ENCODE data around the gene TMEM191B.
A peak's percentile ranks its signal among the peaks of the same experiment; 100 is the strongest.
"Not testable (repeated sequence)": the region's sequence is repeated elsewhere in the genome, so short reads cannot be mapped to it uniquely, and the experiment has no call there.

The TMEM191B gene

GRCh38 chr22:18558939-18559338, 31.3 kb downstream of the TMEM191B start:
- not testable (repeated sequence) for DNase-seq

DNA sequence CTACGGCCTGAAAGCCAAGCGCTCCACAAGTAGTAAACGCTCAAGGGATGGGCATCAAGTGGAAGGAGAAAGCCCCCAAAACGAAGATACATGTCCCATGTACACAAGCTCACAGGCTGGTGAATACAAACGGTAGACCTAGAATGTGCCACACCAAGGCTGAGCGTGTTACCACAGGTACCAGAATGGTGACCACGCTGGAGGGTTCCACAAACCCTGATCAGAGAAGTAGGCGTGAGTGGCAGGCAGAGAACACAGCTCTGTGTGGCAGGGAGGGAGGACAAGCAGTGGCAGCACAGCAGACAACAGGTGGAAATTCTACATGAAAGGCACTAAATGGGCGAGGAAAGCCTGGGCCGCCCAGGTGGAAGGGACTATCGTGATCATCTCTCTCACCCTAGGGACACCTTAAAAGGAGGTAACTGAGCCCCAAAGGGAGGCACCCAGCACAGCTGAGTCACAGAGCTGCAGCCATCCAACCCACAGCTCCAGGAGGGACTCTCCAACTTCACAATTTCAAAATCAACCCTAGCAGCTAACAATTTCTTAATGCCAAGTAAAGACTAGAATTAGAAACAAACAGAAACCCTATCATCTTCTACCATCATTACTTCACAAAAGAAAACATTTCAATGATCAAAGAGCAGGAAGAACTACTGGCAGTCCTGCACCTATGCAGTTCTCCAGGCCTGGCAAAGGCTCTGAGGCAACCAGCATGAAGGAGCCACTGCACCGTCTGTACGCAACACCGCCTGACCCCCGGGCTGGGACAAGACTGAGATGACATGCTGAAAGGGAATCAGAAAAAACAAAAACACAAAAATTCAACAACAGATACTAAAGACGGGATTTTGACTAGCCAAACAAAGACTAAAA, 32.7 kb downstream of the TMEM191B start:
- not testable (repeated sequence) for DNase-seq

GRCh38 chr22:18570509-18571246, 43.1 kb downstream of the TMEM191B start:
- not testable (repeated sequence) for DNase-seq

DNA sequence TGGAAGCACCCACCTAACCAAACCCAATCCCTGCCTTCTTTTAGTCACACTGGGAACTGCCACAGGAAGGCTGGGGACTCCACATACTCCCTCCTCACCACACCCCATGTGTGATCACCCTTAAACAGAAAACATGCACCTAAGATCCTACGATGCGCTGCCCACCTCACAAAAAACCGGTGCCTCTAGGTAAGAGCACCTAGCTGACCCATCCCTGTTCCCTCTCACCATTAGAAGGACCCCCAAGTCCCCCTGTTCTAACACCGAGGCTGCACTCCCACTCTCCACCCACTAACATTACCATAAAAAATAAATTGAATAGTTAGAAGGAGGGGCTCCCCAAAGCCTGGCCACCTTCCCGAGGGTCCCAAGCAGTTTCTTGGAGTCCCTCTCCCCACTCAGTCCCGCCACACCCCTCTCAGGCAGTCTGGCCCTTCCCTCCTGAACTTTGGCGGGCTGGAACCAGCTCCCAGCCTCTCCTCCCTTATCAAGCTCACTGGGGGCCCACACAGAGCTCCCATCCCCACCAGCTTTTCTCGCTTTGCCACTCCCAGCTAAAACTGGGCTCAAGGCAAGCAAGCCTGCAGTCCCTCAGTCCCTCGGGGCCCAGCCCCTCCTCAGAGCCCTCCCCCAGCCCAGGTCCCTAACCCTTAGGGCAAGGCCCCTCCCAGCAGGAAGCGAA, 46.0 kb downstream of the TMEM191B start:
- DNase-seq, result not testable (repeated sequence)

DNA sequence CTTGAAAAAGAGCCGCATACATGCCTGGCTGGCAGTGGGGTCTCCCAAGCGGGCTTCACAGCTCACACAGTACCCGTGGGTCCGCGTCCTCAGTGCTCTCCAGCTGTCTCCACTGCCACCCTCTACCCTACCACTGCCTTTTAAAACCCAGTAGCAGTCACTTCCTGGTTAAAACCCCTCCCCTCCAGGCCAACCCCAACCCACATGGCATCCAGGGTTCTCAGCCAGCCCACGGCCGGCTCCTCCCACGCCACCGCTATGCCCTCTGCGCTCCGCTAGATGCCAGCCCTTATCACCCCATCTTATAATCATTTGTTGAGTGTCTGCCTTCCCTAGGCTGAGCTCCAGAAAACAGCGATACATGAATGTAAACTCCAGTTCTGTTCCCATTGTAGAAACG, 47.0 kb downstream of the TMEM191B start:
- DNase-seq, result not testable (repeated sequence)

- DNase-seq, result not testable (repeated sequence)
These were observed 48.1 kb downstream of the TMEM191B start for GRCh38 chr22:18575686-18576085.

GRCh38 chr22:18577090-18577818, 49.7 kb downstream of the TMEM191B start:
- not testable (repeated sequence) for DNase-seq

- peak; percentile 73 for DNase-seq
These were observed 50.2 kb downstream of the TMEM191B start for GRCh38 chr22:18577847-18578246.
